ENCODE data around the gene SLC16A12. TPM values are rescaled to one million over a fixed set of nuclear protein-coding genes. Genes with fewer than 3 reads are reported as not detected.

The SLC16A12 gene
- total and polyA plus RNA-seq, 8 donors: 6.0 to 38.2 (median 23.6) TPM

DNA sequence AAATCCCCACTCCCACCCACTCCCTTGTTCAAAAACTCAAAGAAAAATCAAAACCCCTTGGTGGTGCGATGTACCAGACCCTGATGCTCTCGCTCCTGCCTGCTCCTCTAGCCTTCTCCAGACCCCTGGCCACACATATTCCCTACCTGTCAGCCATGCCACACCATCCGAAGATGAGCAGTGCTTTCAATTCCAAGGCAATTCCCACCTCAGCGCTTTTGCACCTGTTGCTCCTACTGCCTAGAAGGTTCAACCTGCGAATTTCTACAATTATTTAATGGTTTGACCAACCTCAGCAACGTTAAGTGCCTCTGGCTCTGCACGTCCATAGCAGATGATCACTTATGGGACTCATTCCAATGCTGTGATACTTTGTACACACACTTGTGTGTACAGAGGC is 11.1 kb downstream of the SLC16A12 start:
- Histone ChIP-seq H3K4me3 (no peak overlapping the region), H3K27me3 (no peaks in the 10 kb centered on the region), H3K9me3 (no peaks in the 10 kb centered on the region), H3K36me3 (no peaks in the 10 kb centered on the region), H3K27ac (peak overlapping the region in 2 of 4 donors; percentile 66 to 96), H3K4me1 (peaks cover 15 to 46% (median 38%) of the 10 kb centered on the region in 3 donors)
- TF ChIP-seq, protein P1, sequence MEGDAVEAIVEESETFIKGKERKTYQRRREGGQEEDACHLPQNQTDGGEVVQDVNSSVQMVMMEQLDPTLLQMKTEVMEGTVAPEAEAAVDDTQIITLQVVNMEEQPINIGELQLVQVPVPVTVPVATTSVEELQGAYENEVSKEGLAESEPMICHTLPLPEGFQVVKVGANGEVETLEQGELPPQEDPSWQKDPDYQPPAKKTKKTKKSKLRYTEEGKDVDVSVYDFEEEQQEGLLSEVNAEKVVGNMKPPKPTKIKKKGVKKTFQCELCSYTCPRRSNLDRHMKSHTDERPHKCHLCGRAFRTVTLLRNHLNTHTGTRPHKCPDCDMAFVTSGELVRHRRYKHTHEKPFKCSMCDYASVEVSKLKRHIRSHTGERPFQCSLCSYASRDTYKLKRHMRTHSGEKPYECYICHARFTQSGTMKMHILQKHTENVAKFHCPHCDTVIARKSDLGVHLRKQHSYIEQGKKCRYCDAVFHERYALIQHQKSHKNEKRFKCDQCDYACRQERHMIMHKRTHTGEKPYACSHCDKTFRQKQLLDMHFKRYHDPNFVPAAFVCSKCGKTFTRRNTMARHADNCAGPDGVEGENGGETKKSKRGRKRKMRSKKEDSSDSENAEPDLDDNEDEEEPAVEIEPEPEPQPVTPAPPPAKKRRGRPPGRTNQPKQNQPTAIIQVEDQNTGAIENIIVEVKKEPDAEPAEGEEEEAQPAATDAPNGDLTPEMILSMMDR (IDR thresholded peaks at IDR 0.05): no peak
- intact Hi-C loops (cut with DNase I): no loop called here
- no peak for DNase-seq
- ATAC-seq: no peak
- FAIRE-seq: no peak
- WGBS, 2 donors: 78 to 82% methylated on average over 7 of the region's 7 CpGs

DNA sequence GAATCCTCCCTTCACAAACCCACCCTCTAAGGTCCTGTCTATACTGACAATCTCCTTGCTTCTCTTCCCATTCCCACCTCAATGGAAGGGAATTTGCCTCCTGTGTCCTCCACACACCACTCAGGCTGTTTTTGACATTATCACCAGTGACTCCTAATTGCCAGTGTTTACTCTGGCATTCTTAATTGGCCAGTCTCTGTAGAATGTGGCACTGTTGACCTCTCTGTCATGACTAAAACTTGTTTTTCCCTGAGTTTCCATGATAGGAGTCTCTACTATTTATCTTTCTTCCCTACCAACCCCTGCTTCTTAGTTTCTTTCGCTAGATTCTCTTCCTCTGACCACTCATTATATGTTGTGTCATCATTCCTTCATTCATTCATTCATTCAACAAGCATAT is 12.1 kb downstream of the SLC16A12 start:
- 35 to 52% methylated on average over 1 of the region's 1 CpG for WGBS, 2 donors
- peak; percentile 42 to 63 (median 51) for ATAC-seq
- H3K4me1 ChIP-seq: peaks cover 19 to 54% (median 40%) of the 10 kb centered on the region in 3 donors

DNA sequence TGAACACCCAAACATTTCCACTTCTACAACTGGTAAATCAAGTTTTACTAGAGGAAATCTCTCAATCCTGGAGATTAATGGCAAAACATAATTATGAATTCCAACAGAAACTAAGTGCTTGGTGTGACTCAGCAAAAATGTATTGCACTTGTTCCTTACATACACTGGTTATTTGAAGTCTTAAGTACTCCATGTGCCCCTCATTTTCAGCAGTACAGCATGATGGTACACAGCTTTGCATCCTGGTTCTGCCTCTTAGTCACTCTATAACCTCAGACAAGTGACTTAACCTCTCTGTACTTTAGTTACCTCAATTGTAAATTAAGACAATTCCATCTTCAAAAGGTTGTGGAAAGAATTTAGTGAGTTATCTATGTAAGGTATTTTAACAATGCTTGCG is 12.9 kb downstream of the SLC16A12 start:
- intact Hi-C loops (cut with DNase I): no loop called here
- FAIRE-seq (no peak), ATAC-seq (peak in 2 of 4 donors; percentile 5 to 6), DNase-seq (no peak)
- Histone ChIP-seq H3K36me3 (no peaks in the 10 kb centered on the region), H3K27me3 (no peaks in the 10 kb centered on the region), H3K4me3 (no peak overlapping the region), H3K27ac (peak overlapping the region in 2 of 4 donors; percentile 65 to 96), H3K9me3 (no peaks in the 10 kb centered on the region), H3K4me1 (peaks cover 19 to 60% (median 44%) of the 10 kb centered on the region in 3 donors)
- TF ChIP-seq, protein P1 (IDR thresholded peaks at IDR 0.05): no peak
- WGBS, 2 donors: 73 to 90% methylated on average over 1 of the region's 1 CpG

More for the DNA sequence above, 12.1 kb downstream of the SLC16A12 start:
- Histone ChIP-seq H3K9me3 (no peaks in the 10 kb centered on the region), H3K36me3 (no peaks in the 10 kb centered on the region), H3K27ac (peak overlapping the region in 2 of 4 donors; percentile 65 to 96), H3K4me3 (no peak overlapping the region), H3K27me3 (no peaks in the 10 kb centered on the region)
- intact Hi-C loops (cut with DNase I): no loop called here
- FAIRE-seq (no peak), DNase-seq (no peak)
- TF ChIP-seq, protein P1 (IDR thresholded peaks at IDR 0.05): no peak

DNA sequence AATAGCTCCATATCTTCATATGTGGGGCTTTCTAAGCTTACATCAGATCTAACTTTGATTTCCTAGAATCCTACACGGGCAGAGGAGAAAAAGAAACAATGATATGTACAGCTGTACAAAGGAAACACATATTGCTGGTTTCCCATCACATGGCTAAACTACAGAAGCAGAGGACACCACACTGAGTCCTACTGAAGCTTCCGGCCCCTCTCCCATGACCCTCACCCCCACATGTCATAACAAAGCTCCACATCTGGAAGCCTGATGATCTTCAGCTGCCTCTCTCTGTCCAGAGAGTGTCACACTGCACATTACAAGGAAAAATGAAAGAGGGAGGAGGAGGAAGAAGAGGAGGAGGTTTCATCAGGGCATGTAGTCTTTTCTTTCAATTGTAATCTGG is 14.0 kb downstream of the SLC16A12 start:
- WGBS, 2 donors: 29 to 30% methylated on average over 2 of the region's 2 CpGs
- no peak for FAIRE-seq
- no peaks in the 10 kb centered on the region for H3K36me3 ChIP-seq
- H3K27me3 ChIP-seq: no peaks in the 10 kb centered on the region
- intact Hi-C loops (cut with DNase I): no loop called here
- no peaks in the 10 kb centered on the region for H3K9me3 ChIP-seq
- no peak overlapping the region for H3K4me3 ChIP-seq
- TF ChIP-seq, protein P1 (IDR thresholded peaks at IDR 0.05): no peak
- DNase-seq: no peak
- peak overlapping the region in 2 of 4 donors; percentile 65 to 96 for H3K27ac ChIP-seq
- peaks cover 24 to 68% (median 55%) of the 10 kb centered on the region in 3 donors for H3K4me1 ChIP-seq
- peak in 2 of 4 donors; percentile 15 to 17 for ATAC-seq

DNA sequence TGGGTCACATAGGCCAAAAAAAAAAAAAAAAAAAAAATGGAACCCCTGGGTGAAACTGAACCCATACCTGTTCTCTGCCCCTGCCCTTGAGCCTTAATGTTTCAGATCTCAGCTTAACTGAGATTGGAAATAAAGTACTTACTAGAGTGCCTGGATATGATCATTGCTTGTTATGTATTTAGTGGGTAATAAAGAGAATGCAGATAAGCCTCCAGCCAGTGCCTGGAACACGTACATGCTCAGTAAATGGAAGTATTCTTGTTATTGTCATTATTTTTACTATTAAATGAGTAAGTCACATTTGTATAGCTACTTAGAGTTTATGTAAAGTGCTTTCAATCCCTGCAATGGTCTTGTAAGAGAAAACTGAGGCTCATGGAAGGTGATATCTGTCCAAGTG is 14.7 kb downstream of the SLC16A12 start:
- FAIRE-seq (no peak), DNase-seq (no peak), ATAC-seq (no peak)
- Histone ChIP-seq H3K4me1 (peaks cover 27 to 71% (median 55%) of the 10 kb centered on the region in 3 donors), H3K4me3 (no peak overlapping the region), H3K27ac (peak overlapping the region in 2 of 4 donors; percentile 65 to 96), H3K36me3 (no peaks in the 10 kb centered on the region), H3K9me3 (no peaks in the 10 kb centered on the region), H3K27me3 (no peaks in the 10 kb centered on the region)
- TF ChIP-seq, protein P1 (IDR thresholded peaks at IDR 0.05): no peak
- WGBS, 2 donors: 32 to 53% methylated on average over 1 of the region's 1 CpG
- intact Hi-C loops (cut with DNase I): no loop called here
